A549 (cell line): ENCODE data around the gene TMCO4. TPM values are rescaled to one million over a fixed set of nuclear protein-coding genes. Genes with fewer than 3 reads are reported as not detected.

Experiments used
- ATAC-seq, 2 experiments: fragments of 200-7000 bp in 1 of 2; fragments of >200 bp in 1 of 2; cut with Nextera tagmentation in 1 of 2; cut with Tn5 transposase in 1 of 2; 3 replicates each; pipeline versions ENCODE4 v1.8.0 to v1.9.1; 2018 to 2020; ENCODE audit warnings: mild to moderate bottlenecking in 1 of 2, moderate library complexity in 1 of 2
- CTCF ChIA-PET: fragments of 300-600 bp; sonication (Branson Sonifier 250); formaldehyde crosslinking; extraction: SDS; loops from one replicate; lab custom pipeline; 2021; ENCODE audit warnings: antibody characterized with exemption, inconsistent platforms; lab: Yijun Ruan, JAX
- POLR2A ChIA-PET: fragments of 350-600 bp; formaldehyde crosslinking; extraction: SDS; loops from one replicate; lab custom pipeline; 2021; ENCODE audit warnings: antibody characterized with exemption, inconsistent platforms; lab: Yijun Ruan, JAX
- DNase-seq, 2 experiments: peaks; one replicate each; pipeline versions ENCODE4 v3.0.0 to v3.0.0-alpha.2; 2011 to 2016; ENCODE audit warnings: low read depth in 1 of 2, low spot score in 1 of 2
- FAIRE-seq: peaks from 2 replicates; lab custom pipeline; 2011; peaks lifted over from hg19 to GRCh38; lab: Jason Lieb, UNC
- H3K27ac ChIP-seq, 2 experiments: fragments of >200 bp; sonication (Bioruptor Twin); formaldehyde crosslinking; 3 replicates each; pipeline ENCODE4 v1.5.1; 2016 to 2017
- H3K4me1 ChIP-seq: fragments of >200 bp; sonication (Bioruptor Twin); formaldehyde crosslinking; 3 replicates; pipeline ENCODE4 v1.6.1; 2016
- H3K4me2 ChIP-seq: fragments of >200 bp; sonication (Bioruptor Twin); formaldehyde crosslinking; 3 replicates; pipeline ENCODE4 v1.6.1; 2016
- H3K4me3 ChIP-seq: fragments of >200 bp; sonication (Bioruptor Twin); formaldehyde crosslinking; 3 replicates; pipeline ENCODE4 v1.5.1; 2016
- H3K9me3 ChIP-seq: fragments of >200 bp; sonication (Bioruptor Twin); formaldehyde crosslinking; 3 replicates; pipeline ENCODE4 v1.6.1; 2016
- ATOH8 ChIP-seq: fragments of 250-450 bp; sonication (Bioruptor Pico); IDR thresholded peaks from 2 replicates; pipeline ENCODE4 v1.5.0; 2020; ENCODE audit warnings: low read depth, mild to moderate bottlenecking, moderate library complexity
- BCL3 ChIP-seq: fragments of >200 bp; sonication (Bioruptor Twin); formaldehyde crosslinking; IDR thresholded peaks from 3 replicates; pipeline ENCODE4 v1.6.1; 2016
- CBX2 ChIP-seq: fragments of 200-600 bp; sonication (generic); IDR thresholded peaks from 2 replicates; pipeline ENCODE4 v1.6.1; 2016; ENCODE audit warnings: low read depth, mild to moderate bottlenecking, borderline replicate concordance
- CHD2 ChIP-seq: fragments of 150-350 bp; IDR thresholded peaks from 2 replicates; pipeline ENCODE4 v1.6.1; 2014; ENCODE audit warnings: low read length; ENCODE audit not compliant: partially characterized antibody
- CHD4 ChIP-seq: fragments of 200-600 bp; sonication (generic); IDR thresholded peaks from 2 replicates; pipeline ENCODE4 v1.6.1; 2016; ENCODE audit warnings: antibody characterized with exemption, mild to moderate bottlenecking, borderline replicate concordance
- E2F6 ChIP-seq: IDR thresholded peaks from 2 replicates; pipeline ENCODE4 v1.6.1; 2012; ENCODE audit warnings: low read depth, borderline replicate concordance
- EHF ChIP-seq: fragments of 250-450 bp; sonication (Bioruptor Pico); IDR thresholded peaks from 2 replicates; pipeline ENCODE4 v1.5.0; 2020; ENCODE audit warnings: mild to moderate bottlenecking
- FOSB ChIP-seq: fragments of 250-450 bp; sonication (Bioruptor Pico); IDR thresholded peaks from 2 replicates; pipeline ENCODE4 v1.5.0; 2020; ENCODE audit warnings: mild to moderate bottlenecking, moderate library complexity
- HOXA7 ChIP-seq: fragments of 250-450 bp; sonication (Bioruptor Pico); IDR thresholded peaks from 2 replicates; pipeline ENCODE4 v1.5.0; 2020; ENCODE audit warnings: mild to moderate bottlenecking, moderate library complexity
- HOXB5 ChIP-seq: fragments of 250-450 bp; sonication (Bioruptor Pico); IDR thresholded peaks from 2 replicates; pipeline ENCODE4 v1.5.0; 2020; ENCODE audit warnings: mild to moderate bottlenecking, moderate library complexity
- JUN ChIP-seq, 2 experiments: fragments of >200 bp; sonication (Bioruptor Twin); formaldehyde crosslinking; IDR thresholded peaks; 2 replicates in 1 of 2; 3 replicates in 1 of 2; pipeline ENCODE4 v1.6.1; 2016 to 2017
- JUNB ChIP-seq: fragments of >200 bp; sonication (Bioruptor Twin); formaldehyde crosslinking; IDR thresholded peaks from 2 replicates; pipeline ENCODE4 v1.6.1; 2016
- KDM5A ChIP-seq: fragments of 200-600 bp; sonication (generic); IDR thresholded peaks from 2 replicates; pipeline ENCODE4 v1.6.1; 2016; ENCODE audit warnings: antibody characterized with exemption, mild to moderate bottlenecking
- PHF8 ChIP-seq: fragments of 200-600 bp; sonication (generic); IDR thresholded peaks from 2 replicates; pipeline ENCODE4 v1.6.1; 2016; ENCODE audit warnings: low read depth, mild to moderate bottlenecking, antibody characterized with exemption, moderate library complexity, borderline replicate concordance
- POLR2A ChIP-seq: IDR thresholded peaks from 2 replicates; pipeline ENCODE4 v1.6.1; 2012; ENCODE audit warnings: mild to moderate bottlenecking, low read length
- POLR2AphosphoS2 ChIP-seq: conservative IDR thresholded peaks from 2 replicates; pipeline ENCODE4 v1.6.1; 2012; ENCODE audit warnings: low read length, improper control_type of control experiment, inconsistent platforms
- REST ChIP-seq: fragments of 200-600 bp; sonication (generic); IDR thresholded peaks from 2 replicates; pipeline ENCODE4 v1.6.1; 2016; ENCODE audit warnings: antibody characterized with exemption, mild to moderate bottlenecking, moderate library complexity
- RFX5 ChIP-seq: fragments of 450-650 bp; IDR thresholded peaks from 2 replicates; pipeline ENCODE4 v1.7.1; 2014; ENCODE audit warnings: antibody characterized with exemption, mild to moderate bottlenecking, moderate library complexity
- TP53 ChIP-seq: fragments of 250-450 bp; sonication (Bioruptor Pico); IDR thresholded peaks from 2 replicates; pipeline ENCODE4 v1.5.0; 2021; ENCODE audit warnings: mild to moderate bottlenecking, moderate library complexity
- ZC3H11A ChIP-seq: fragments of 450-650 bp; IDR thresholded peaks from 2 replicates; pipeline ENCODE4 v1.6.1; 2014; ENCODE audit warnings: antibody characterized with exemption, mild to moderate bottlenecking
- ZNF302 ChIP-seq: fragments of 250-450 bp; sonication (Bioruptor Pico); IDR thresholded peaks from 2 replicates; pipeline ENCODE4 v1.9.0; 2021; ENCODE audit warnings: inconsistent platforms, mild to moderate bottlenecking, moderate library complexity
- WGBS: methylation state at CpG from one replicate; pipeline ENCODE4 v1.1.6; 2017; ENCODE audit errors: missing lambda C conversion rate; 5-methylcytosine and 5-hydroxymethylcytosine counted together
- polyA plus RNA-seq, 4 experiments: library from polyadenylated mRNA; depleted of rRNA in 3 of 4; stranded (reverse); fragments of >200 nt; fragmentation: RNase III in 1 of 4; extraction: RNeasy Plus Mini Kit Qiagen cat#74134 plus additional on column Dnase treatment in 1 of 4; gene quantifications; 2 replicates in 3 of 4; 3 replicates in 1 of 4; pipeline ENCODE4 v1.2.3, GENCODE V29; 2011 to 2017

The TMCO4 gene
- polyA plus RNA-seq, 2 of the 4 experiments (the other 2 are of a cell fraction): 4.0 to 4.6 TPM

GRCh38 chr1:19744886-19745285, 54.8 kb downstream of the TMCO4 start:
- WGBS: 100% methylated on average over 1 of the region's 1 CpG
- DNase-seq: no peak
- ChIA-PET POLR2A (no interaction called here), CTCF (no interaction called here)
- FAIRE-seq: no peak
- H3K4me1 ChIP-seq: no peaks in the 10 kb centered on the region
- TF ChIP-seq E2F6 (no peak), HOXA7 (CRISPR knock-in tag) (no peak), KDM5A (no peak), EHF (no peak), POLR2A (no peak), JUN (IDR thresholded peaks at IDR 0.05) (no peak), HOXB5 (no peak), POLR2AphosphoS2 (no peak), TP53 (CRISPR knock-in tag) (no peak), JUNB (no peak), CHD2 (no peak), CBX2 (no peak), ZC3H11A (no peak), RFX5 (no peak), ZNF302 (CRISPR knock-in tag) (no peak), BCL3 (no peak), PHF8 (no peak), REST (no peak), FOSB (CRISPR knock-in tag) (no peak)
- no peak overlapping the region for H3K27ac ChIP-seq
- no peak overlapping the region for H3K4me3 ChIP-seq
- no peak overlapping the region for H3K4me2 ChIP-seq
- ATAC-seq: no peak
- no peaks in the 10 kb centered on the region for H3K9me3 ChIP-seq

DNA sequence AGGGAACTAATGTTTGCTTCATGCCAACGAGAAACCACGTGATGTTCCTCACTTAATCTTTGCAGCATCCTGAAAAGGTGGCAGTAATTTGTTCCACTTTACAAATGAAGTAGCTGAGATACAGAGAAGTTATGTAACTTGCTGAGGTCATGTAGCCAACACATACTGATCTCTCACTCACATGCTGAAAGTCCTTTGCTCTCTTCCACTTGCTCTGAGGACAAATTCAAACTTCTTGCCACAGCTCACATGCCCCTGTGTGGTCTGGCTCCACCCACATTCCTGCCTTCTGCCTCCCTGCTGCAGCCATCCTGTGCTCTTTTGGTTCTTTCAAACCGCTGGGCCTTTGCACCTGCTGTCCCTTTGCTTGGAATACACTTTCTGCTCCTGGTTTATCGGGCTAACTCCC, 55.4 kb downstream of the TMCO4 start:
- ChIA-PET POLR2A (no interaction called here), CTCF (no interaction called here)
- DNase-seq: no peak
- no peak overlapping the region for H3K27ac ChIP-seq
- ATAC-seq: no peak
- H3K4me3 ChIP-seq: no peak overlapping the region
- TF ChIP-seq CHD4 (no peak), EHF (no peak), RFX5 (no peak), ATOH8 (no peak)
- WGBS: 77% methylated on average over 4 of the region's 4 CpGs
- FAIRE-seq: no peak
- no peak overlapping the region for H3K4me2 ChIP-seq
- no peaks in the 10 kb centered on the region for H3K4me1 ChIP-seq
- no peaks in the 10 kb centered on the region for H3K9me3 ChIP-seq
